ENCODE results near the gene GPSM1. TPM values are rescaled to one million over a fixed set of nuclear protein-coding genes. Genes with fewer than 3 reads are reported as not detected.

GPSM1 gene
- total RNA-seq, 1 experiment from 2014 or later, result 24.7 TPM

DNA sequence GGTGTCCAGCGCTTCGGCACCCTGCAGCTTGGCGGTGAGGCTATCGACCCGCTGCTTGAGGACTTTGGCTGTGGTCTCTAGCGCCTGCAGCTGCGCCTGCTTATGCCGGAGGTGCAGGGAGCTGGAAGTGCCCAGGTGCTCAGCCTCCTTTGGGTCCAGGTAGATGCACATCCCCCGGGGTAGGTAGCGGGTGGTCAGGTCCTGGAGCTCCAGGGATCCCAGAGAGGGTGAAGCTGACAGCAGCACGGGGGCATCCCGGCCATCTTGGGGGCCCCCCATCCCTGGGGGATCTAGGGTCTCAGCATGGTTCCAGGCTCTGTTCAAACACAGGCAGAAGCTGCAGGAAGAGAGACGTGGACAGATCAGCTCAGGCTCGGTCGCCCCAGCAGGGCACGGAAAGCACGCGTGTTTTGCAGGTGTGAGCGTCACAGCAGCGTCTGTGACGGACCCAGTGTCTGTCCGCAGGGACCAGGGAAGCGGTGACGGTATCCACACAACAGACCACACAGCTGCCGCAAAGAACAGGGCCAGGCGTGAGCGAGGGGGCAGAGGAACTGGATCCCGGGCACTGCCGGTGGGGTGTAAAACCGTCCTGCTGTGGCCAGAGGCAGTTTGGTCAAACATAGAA is 40.9 kb upstream of the GPSM1 start:
- no peak overlapping the region for H2AK5ac ChIP-seq (ENCODE audit: insufficient read length, low read length)
- TF ChIP-seq, protein P1, sequence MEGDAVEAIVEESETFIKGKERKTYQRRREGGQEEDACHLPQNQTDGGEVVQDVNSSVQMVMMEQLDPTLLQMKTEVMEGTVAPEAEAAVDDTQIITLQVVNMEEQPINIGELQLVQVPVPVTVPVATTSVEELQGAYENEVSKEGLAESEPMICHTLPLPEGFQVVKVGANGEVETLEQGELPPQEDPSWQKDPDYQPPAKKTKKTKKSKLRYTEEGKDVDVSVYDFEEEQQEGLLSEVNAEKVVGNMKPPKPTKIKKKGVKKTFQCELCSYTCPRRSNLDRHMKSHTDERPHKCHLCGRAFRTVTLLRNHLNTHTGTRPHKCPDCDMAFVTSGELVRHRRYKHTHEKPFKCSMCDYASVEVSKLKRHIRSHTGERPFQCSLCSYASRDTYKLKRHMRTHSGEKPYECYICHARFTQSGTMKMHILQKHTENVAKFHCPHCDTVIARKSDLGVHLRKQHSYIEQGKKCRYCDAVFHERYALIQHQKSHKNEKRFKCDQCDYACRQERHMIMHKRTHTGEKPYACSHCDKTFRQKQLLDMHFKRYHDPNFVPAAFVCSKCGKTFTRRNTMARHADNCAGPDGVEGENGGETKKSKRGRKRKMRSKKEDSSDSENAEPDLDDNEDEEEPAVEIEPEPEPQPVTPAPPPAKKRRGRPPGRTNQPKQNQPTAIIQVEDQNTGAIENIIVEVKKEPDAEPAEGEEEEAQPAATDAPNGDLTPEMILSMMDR (conservative IDR thresholded peaks at IDR 0.05), result no peak
- H3K4me1 ChIP-seq (ENCODE audit: insufficient read depth, low read length), result no peaks in the 10 kb centered on the region
- H3K36me3 Mint-ChIP-seq (ENCODE audit: insufficient read depth in 1 of 3, low read depth in 3 of 3), result no peaks in the 10 kb centered on the region
- no peak overlapping the region for H2AFZ ChIP-seq (ENCODE audit: low read length)
- peaks cover 4 to 7% of the 10 kb centered on the region in 2 experiments; a peak in 2 of 4 replicates for H3K4me1 Mint-ChIP-seq
- DNase-seq, result no peak
- no peaks in the 10 kb centered on the region for H3K79me1 ChIP-seq (ENCODE audit: insufficient read depth, low read depth, low read length, poor library complexity, severe bottlenecking)
- H2BK20ac ChIP-seq (ENCODE audit: low read depth, low read length, poor library complexity, severe bottlenecking), result no peak overlapping the region
- H2BK120ac ChIP-seq (ENCODE audit: low read depth, low read length, poor library complexity, severe bottlenecking), result no peak overlapping the region
- no peak overlapping the region for H3K4me2 ChIP-seq (ENCODE audit: insufficient read depth, insufficient read length, low read length)
- no peaks in the 10 kb centered on the region for H3K27me3 ChIP-seq (ENCODE audit: insufficient read depth, low read length)
- H3K79me2 ChIP-seq (ENCODE audit: insufficient read depth, low read length), result no peaks in the 10 kb centered on the region
- H3K23me2 ChIP-seq (ENCODE audit: insufficient read length, low read depth, low read length, poor library complexity, severe bottlenecking), result peaks cover 3% of the 10 kb centered on the region
- H3T11ph ChIP-seq (ENCODE audit: low read length), result no peak overlapping the region
- H4K91ac ChIP-seq (ENCODE audit: insufficient read length, low read depth, low read length), result no peak overlapping the region
- H3K9me3 Mint-ChIP-seq, result no peaks in the 10 kb centered on the region
- no peak overlapping the region for H3K14ac ChIP-seq (ENCODE audit: insufficient read depth, low read length)
- H3K9ac ChIP-seq (ENCODE audit: extremely low read depth, insufficient read length, low read length), result no peak overlapping the region
- H2BK15ac ChIP-seq (ENCODE audit: low read depth, low read length), result no peak overlapping the region
- no peaks in the 10 kb centered on the region for H3K9me3 ChIP-seq (ENCODE audit: control insufficient read depth, low read depth, low read length)
- no peaks in the 10 kb centered on the region for H4K20me1 ChIP-seq (ENCODE audit: control insufficient read depth, insufficient read depth, insufficient read length)
- H3K4ac ChIP-seq (ENCODE audit: low read depth, low read length), result no peak overlapping the region
- WGBS (ENCODE audit: extremely low coverage, insufficient read length, low lambda C conversion rate), result no CpG with 5 or more reads among the region's 30 CpGs
- no peak overlapping the region for H3K56ac ChIP-seq (ENCODE audit: insufficient read length, low read depth, low read length)
- H3K4me3 Mint-ChIP-seq, result no peak overlapping the region
- no peak overlapping the region for H3K27ac ChIP-seq (ENCODE audit: insufficient read length, low read depth, low read length)
- peak overlapping the region in 1 of 3 experiments; percentile 63; a peak in 2 of 7 replicates for H3K27ac Mint-ChIP-seq
- no peak overlapping the region for H4K8ac ChIP-seq (replicated peaks; ENCODE audit: insufficient read length, low read depth, low read length)
- H3K23ac ChIP-seq (ENCODE audit: insufficient read length, low read depth, low read length), result no peak overlapping the region
- no peak overlapping the region for H2BK12ac ChIP-seq (ENCODE audit: insufficient read length, low read depth, low read length)
- peaks cover 6% of the 10 kb centered on the region for H3K27me3 Mint-ChIP-seq (ENCODE audit: low read depth)
- no peak overlapping the region for H3K18ac ChIP-seq (ENCODE audit: insufficient read length, low read depth, low read length)
- H2BK5ac ChIP-seq (ENCODE audit: insufficient read length, low read length), result no peak overlapping the region
- no peak overlapping the region for H4K5ac ChIP-seq (ENCODE audit: insufficient read length, low read depth, low read length)
